ENCODE data around the gene CD7.

Gene CD7

GRCh38 chr17:82328141-82328993 is 11.0 kb upstream of the CD7 start:
- DNase-seq = no peak

DNA sequence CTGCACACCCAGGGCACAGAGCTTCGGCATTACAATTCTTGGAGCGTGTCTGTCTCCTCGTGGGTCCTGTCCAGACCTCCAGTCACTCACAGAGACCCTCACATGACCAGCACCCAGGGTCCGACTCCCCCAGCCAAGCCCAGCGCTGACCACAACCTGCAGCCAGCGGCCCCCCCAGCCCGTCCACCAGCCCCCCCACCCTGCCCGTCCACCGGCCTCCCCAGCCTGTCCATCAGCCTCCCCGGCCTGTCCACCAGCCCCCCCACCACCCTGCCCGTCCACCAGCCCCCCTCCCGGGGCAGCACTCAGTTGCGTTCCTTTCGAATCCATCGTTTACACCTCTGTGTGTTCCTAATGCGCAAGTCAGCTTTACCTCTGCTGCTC is 10.3 kb upstream of the CD7 start:
- no peak for DNase-seq

DNA sequence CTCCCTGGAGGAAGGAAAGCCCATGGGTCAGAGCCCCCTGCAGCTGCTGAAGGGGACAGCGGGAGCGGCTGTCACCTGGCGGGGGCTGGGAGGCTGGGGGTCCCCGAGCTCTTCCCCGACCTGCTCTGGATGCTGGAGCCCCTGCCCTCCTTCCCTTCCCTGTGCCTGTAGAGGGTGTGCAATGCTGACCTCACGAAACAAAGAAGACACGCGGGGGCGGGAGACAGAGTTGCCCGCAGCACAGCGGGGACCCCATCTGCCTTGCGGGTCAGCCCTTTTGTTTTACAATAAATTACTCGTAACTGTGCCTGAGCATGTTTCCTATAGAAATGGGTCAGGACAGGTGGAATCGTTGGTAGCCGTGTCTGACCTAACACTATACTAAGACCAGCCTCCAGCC is 9.9 kb upstream of the CD7 start:
- DNase-seq = no peak

DNA sequence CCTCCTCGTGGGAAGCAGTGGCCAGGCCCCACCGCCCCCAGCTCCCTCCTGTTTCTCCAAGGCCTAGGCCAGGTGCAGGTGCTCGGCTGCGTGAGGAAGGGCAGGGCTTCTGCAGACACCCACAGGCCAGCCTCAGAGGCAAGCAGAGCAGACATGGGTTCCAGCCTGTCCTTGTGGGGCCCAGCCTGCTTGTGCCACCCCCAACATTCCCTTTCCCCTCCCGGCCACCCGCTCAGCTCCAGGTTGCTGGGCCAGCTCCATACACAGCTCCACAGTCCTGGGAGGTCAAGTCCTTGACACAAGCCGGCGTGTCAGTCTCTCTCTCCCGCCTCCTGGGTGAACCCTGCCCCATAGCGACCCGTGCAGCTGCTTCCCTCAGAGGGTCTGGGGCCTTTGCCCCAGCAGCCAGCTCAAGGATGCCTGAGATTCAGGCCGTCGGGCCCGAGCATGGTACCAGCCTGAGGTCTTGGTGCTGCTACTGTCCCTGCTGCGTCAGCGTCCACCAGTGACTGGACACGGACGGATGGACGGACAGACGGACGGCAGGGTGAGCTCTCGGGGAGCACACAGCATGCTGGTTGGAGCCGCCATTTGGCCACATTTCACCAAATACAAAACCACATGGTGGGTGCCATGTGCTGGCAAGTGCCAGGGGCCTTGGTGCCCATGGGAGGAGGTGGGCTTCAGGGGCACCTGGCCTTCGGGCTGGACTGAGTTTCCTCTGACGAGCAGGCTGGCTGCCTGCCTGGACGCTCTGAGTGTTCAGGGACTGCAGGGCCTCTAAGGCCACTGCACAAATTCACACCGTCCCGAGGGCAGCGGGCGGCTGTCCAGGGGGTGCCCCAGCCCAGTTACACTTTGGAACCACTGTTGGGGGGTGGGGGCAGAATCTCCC is 8.1 kb upstream of the CD7 start:
- DNase-seq = no peak

DNA sequence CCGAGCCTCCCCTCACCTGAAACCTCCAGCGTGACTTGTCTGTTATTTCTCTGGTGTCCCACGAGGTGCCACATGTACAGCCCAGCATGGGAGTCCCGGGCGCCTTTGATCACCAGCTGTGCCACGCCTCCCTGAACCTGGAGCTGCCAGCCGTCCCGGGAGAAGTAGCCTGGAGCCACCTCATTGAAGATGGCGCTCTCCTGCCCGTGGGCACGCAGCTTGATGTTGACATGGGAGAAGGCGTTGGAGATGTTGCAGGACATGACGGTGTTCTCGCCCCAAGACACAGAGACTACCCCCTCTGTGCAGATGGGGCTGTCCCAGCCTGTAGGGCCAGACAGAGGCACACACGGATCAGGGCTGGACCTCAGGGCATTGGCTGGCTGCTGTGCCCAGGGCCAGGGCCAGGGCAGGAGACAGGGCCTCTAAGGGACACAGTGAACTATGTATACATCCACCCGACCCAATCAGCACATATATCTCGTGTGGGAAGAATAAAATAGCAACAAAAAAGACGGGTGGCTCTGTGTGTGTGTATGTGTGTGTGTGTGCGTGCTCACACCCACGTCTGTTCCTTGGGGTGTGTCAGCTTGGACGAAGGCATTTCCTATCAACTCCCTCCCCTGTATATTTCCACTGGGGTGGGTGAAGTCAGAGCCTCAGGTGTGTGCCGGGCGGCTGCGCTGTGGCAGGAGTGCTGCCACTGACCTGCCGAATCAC is 7.3 kb upstream of the CD7 start:
- DNase-seq = no peak

- no peak for DNase-seq
Observed at GRCh38 chr17:82323514-82324234, 6.3 kb upstream of the CD7 start.

GRCh38 chr17:82322526-82323453 is 5.4 kb upstream of the CD7 start:
- no peak for DNase-seq

DNA sequence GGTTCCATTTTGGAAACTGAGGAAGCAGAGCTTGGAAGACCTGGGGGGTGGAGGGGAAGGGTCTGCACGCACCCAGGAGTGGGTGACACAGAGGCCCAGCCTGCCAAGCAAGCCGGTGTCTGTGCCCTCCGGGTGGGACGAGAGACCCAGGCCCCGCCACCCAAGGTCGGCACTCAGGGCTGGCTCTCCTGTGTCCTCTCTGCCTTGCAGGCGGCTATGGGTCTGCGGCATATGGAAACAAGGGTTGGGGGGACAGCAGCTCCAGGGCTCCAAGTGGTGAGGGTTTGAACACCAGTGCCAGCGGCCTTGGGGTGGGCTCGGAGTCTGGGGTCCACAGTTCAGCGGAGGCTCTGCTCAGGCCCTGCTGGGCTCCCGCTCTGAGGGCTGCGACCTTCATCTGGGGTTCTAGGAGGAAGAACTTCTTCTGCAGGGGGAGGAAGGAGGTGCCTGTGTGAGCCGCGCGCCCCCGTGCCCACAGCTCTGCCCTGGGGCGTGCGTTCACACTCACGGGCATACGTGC is 4.6 kb upstream of the CD7 start:
- no peak for DNase-seq

DNA sequence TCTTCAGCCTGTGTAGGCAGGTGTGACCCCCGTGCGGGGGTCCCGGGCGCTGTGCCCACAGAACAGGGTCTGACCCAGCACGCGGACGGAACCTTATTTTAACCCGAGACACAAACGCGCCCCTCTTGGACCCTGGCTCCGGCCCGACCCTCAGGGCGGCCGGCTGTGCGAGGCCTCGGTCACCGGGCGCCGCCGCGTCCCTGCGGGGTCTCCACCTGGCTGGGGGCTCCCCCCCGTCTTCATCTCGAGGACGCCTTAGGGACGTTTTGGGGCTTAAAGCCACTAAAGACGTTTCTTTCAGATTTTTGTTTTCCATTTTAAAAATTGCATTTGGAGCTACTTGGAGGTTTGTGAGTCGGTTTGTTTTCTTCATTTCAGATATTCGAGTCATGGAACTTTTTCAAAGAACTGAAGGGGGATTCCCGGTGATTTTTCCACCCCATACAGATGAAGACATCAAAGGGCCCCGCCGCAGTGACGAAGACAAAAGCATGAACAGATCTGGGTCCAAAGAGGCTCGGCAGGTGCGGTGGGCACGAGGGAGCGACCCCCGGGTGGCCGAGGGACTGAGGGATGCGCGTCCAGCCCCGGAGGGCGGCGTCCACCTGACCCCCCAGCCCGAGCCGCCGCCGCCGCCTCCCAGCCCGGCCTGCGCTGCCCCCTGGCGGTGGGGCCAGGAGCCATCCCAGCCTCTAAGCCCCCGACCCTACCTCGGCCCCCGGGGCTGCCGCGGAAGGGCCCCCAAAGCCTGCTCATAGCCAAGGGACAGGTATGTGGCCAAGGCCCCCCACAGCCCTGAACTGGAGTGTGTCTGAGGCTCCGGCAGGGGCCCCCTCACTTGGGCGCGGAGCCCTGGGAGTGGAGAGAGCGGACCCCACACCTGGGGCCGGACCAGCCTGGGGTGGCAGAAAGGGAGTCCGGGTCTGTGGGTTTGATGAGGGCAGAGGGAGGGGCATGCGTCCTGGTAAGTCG is 3.8 kb upstream of the CD7 start:
- no peak for DNase-seq

DNA sequence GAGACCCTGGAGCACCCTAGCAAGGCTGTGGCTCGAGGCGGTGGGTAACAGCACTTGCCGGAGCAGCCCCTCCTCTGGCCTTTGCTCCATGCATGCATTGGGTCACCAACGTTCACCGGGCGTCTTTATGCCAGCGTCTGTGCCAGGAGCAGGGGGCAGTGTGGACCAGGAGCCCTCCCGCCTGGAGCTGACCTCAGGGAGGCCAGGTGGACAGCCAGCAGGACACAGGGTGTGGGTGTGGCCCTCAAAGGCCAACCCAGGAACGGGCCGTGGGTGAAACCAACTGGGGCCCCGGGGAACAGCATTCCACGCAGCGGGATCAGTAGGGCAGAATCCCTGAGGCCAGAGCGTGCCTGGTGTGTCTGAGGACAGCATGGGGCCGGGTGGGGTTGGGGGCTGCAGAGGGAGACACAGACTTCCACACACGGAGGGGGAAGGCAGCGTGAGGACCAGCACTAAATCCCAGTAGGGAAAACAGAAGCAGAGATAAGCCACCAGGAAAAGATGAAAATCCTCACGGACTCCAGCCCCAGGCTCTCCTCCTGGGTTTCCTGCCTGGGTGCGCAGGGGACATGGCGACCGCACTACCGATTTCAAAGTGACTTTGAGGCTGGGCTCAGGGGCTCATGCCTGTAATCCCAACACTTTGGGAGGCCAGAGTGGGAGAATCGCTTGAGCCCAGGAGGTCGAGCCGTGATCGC is 2.9 kb upstream of the CD7 start:
- no peak for DNase-seq

DNA sequence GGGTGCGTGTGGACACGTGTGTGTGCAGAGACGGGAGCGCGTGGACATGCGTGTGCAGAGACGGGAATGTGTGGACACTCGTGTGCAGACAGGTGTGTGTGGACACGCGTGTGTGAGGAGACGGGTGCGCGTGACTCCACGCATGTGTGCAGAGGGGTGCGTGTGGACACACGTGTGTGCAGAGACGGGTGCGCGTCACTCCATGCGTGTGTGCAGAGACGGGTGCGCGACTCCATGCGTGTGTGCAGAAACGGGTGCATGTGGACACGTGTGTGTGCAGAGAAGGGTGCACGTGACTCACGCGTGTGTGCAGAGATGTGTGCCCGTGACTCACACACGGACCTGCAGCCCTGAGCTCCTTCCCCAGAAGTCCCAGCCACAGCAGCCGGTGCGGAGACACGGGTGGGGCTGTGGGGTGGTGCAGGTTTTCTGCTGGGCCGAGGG is 2.2 kb upstream of the CD7 start:
- DNase-seq = no peak

- DNase-seq = no peak
Observed at GRCh38 chr17:82318772-82319606, 1.6 kb upstream of the CD7 start.

GRCh38 chr17:82318169-82318498 is 726 bp upstream of the CD7 start:
- DNase-seq = no peak

GRCh38 chr17:82316651-82317393 is 586 bp downstream of the CD7 start:
- DNase-seq = no peak

DNA sequence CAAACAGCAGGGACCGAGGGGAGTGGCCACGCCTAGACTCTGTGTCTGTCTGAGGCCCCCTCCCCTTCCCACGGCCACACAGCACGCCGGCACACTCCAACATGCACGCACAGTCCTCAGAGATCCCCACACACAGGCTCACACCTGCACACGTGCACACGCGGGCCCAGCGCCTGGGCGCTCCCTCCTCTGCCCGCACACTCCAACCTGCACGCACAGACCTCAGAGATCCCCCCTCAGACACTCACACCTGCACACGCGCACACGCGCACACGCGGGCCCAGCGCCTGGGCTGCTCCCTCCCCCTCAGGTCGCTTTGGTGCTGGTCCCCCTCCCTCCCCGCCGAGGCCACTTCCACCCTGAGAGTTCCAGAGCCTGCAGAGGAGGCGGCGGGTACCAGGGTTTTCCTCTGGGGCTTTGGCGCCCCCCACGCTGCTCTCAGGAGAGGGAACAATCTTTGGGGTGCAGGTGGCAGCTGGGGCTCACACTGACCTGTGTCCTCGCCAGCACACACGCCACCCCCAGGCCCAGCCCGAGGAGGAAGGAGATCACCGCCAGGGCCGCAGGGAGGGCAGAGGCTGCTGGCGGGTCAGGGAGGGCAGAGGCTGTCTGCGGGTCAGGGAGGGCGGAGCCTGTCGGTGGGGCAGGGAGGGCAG is 1.6 kb downstream of the CD7 start:
- no peak for DNase-seq

DNA sequence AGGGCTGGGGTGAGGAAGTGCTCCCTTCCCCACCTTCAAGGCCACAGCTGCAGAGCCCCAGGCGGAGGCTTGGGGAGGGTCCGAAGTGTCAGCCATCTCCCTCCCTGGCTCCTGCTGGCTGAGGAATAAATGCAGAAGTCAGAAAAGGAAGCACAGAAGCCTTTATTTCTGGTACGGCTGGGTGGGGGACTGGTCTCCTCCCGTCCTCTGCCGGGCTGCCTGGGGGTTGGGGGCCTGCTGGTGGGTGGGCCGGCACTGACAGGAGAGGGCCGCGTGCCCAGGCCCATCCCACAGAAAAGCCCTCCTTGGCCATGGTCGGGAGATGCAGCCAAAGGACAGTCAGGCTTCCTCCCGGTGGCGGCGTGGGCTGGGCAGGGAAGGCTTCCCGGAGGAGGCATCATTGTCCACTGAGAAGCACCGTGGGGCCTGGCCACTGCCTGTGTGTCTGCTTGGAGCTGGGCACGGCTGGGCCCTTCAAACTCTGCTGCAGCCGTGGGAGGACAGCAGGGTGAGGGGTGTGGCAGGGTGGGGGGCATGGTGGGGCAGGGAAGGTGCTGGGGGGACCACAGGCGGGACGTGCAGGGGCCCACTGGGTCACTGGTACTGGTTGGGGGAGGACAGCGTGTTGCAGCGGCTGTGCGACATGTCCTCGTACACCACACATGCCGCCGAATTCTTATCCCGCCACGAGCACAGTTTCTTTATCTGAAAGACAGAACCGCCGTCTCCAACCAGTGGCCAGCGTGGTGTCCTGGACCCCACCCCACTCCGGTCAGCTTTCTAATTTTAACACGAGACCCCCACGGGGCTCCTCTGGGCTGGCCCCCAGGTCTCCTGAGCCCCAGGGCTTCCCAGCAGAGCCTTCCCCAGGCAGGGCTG is 2.4 kb downstream of the CD7 start:
- DNase-seq = no peak

Data from fibroblast of skin of abdomen (primary cell).